GM19239 (cell line): ENCODE data around the gene FLOT1.

Experiments used
- DNase-seq: peaks from one replicate; pipeline ENCODE4 v3.0.0; 2011; ENCODE audit warnings: low spot score; ENCODE audit not compliant: insufficient read length
- FAIRE-seq: peaks from 2 replicates; lab custom pipeline; 2011; peaks lifted over from hg19 to GRCh38; lab: Jason Lieb, UNC

Gene FLOT1

GRCh38 chr6:30709101-30709868 lies 33.2 kb downstream of the FLOT1 start:
- DNase-seq: no peak
- FAIRE-seq: no peak

GRCh38 chr6:30707281-30707850 lies 35.1 kb downstream of the FLOT1 start:
- no peak for FAIRE-seq
- DNase-seq: no peak

GRCh38 chr6:30705620-30706019 lies 36.9 kb downstream of the FLOT1 start:
- DNase-seq (no peak), FAIRE-seq (no peak)

- no peak for FAIRE-seq
Measured at GRCh38 chr6:30703821-30704220, 38.7 kb downstream of the FLOT1 start.

GRCh38 chr6:30703011-30703410 lies 39.5 kb downstream of the FLOT1 start:
- DNase-seq (no peak), FAIRE-seq (no peak)

More at GRCh38 chr6:30703821-30704220, 38.7 kb downstream of the FLOT1 start:
- no peak for DNase-seq

- DNase-seq (no peak), FAIRE-seq (no peak)
Measured at GRCh38 chr6:30700340-30700739, 42.1 kb downstream of the FLOT1 start.

GRCh38 chr6:30696432-30696831 lies 46.1 kb downstream of the FLOT1 start:
- DNase-seq (no peak), FAIRE-seq (no peak)

GRCh38 chr6:30691208-30691847 lies 51.2 kb downstream of the FLOT1 start:
- no peak for DNase-seq
- FAIRE-seq: no peak

GRCh38 chr6:30690403-30691207 lies 51.9 kb downstream of the FLOT1 start, which contains the start of gene NRM:
Gene NRM (minus strand): TSS chr6:30690984. CDS start chr6:30690974, 10 bp downstream.
- FAIRE-seq (peak; percentile 89), DNase-seq (peak; percentile 60)

GRCh38 chr6:30689985-30690384 lies 52.5 kb downstream of the FLOT1 start:
- no peak for FAIRE-seq
- DNase-seq: no peak

- FAIRE-seq: peak; percentile 63
- DNase-seq: no peak
Measured at GRCh38 chr6:30689022-30689865, 53.2 kb downstream of the FLOT1 start.

GRCh38 chr6:30688569-30688968 lies 53.9 kb downstream of the FLOT1 start:
- DNase-seq: no peak
- FAIRE-seq: peak; percentile 64

- FAIRE-seq (peak; percentile 76), DNase-seq (no peak)
Measured at GRCh38 chr6:30687659-30688431, 54.6 kb downstream of the FLOT1 start.

GRCh38 chr6:30686908-30687658 lies 55.4 kb downstream of the FLOT1 start:
- FAIRE-seq (peak; percentile 97), DNase-seq (peak; percentile 65)

- peak; percentile 31 for DNase-seq
- peak; percentile 66 for FAIRE-seq
Measured at GRCh38 chr6:30686009-30686907, 56.2 kb downstream of the FLOT1 start, which contains the start of gene PPP1R18. Gene PPP1R18 (minus strand): TSS chr6:30686645. CDS start chr6:30686018, 627 bp downstream.

GRCh38 chr6:30685157-30686008 lies 57.1 kb downstream of the FLOT1 start:
- no peak for DNase-seq
- no peak for FAIRE-seq
